AG04449 (cell line): ENCODE measurements around the gene MED29.

Experiments used
- CTCF ChIA-PET: fragments of 350-600 bp; formaldehyde crosslinking; extraction: SDS; loops from one replicate; lab custom pipeline; 2021; ENCODE audit warnings: antibody characterized with exemption; lab: Yijun Ruan, JAX
- POLR2A ChIA-PET: fragments of 400-600, 350-600 bp; formaldehyde crosslinking; extraction: SDS; loops from one replicate; lab custom pipeline; 2020; ENCODE audit warnings: antibody characterized with exemption, inconsistent platforms; lab: Yijun Ruan, JAX
- DNase-seq: peaks from one replicate; pipeline ENCODE4 v3.0.0-alpha.2; 2010; ENCODE audit warnings: low read depth, low spot score
- H3K4me3 ChIP-seq: 2 replicates; pipeline ENCODE4 v1.5.1; 2011; ENCODE audit warnings: low read depth, mild to moderate bottlenecking, control low read depth, low read length
- CTCF ChIP-seq: IDR thresholded peaks from one replicate; pipeline ENCODE4 v1.5.1; 2011; ENCODE audit warnings: mild to moderate bottlenecking, moderate library complexity, low read length, control low read depth, inconsistent platforms; ENCODE audit not compliant: insufficient read depth; ENCODE audit errors: missing control alignments

Gene MED29

GRCh38 chr19:39416152-39417120 lies 25.3 kb downstream of the MED29 start:
- no peak for DNase-seq
- H3K4me3 ChIP-seq, result no peak overlapping the region; the same call in 1 of the 2 replicates
- ChIA-PET POLR2A (interaction anchor here (4.4 kb wide), 1 partner anchor 19 kb away, joined by 31 read pairs; the partner anchor contains the start of gene RPS16), CTCF (interaction anchor here (1.4 to 4.4 kb wide), 4 partner anchors 11 to 19 kb away, joined by 4 to 26 read pairs (median 11); partner anchors contain the start of gene RPS16)
- TF ChIP-seq CTCF, result no peak

GRCh38 chr19:39417463-39418181 lies 26.4 kb downstream of the MED29 start:
- TF ChIP-seq CTCF, result no peak
- H3K4me3 ChIP-seq, result no peak overlapping the region
- ChIA-PET POLR2A (interaction anchor here (4.4 kb wide), 1 partner anchor 18 kb away, joined by 31 read pairs; the partner anchor contains the start of gene RPS16), CTCF (interaction anchor here (1.5 to 4.4 kb wide), 4 partner anchors 10 to 20 kb away, joined by 3 to 26 read pairs (median 12); no protein-coding TSS in a partner anchor)
- DNase-seq, result no peak

GRCh38 chr19:39419003-39419402 lies 27.8 kb downstream of the MED29 start:
- ChIA-PET POLR2A (interaction anchor here (0.8 kb wide), 1 partner anchor 17 kb away, joined by 3 read pairs; the partner anchor contains the start of gene RPS16), CTCF (interaction anchor here (0.9 to 3.5 kb wide), 5 partner anchors 9 to 22 kb away, joined by 3 to 20 read pairs (median 3); partner anchors contain the start of gene RPS16)
- DNase-seq, result no peak
- no peak for TF ChIP-seq CTCF
- no peak overlapping the region for H3K4me3 ChIP-seq

GRCh38 chr19:39420769-39421168 lies 29.6 kb downstream of the MED29 start:
- POLR2A ChIA-PET, result interaction anchor here (0.9 to 1.9 kb wide), 4 partner anchors 8 to 78 kb away, joined by 3 to 7 read pairs (median 5); partner anchors contain the start of genes RPS16 and SAMD4B
- DNase-seq, result no peak
- CTCF ChIA-PET, result interaction anchor here (0.9 to 3.5 kb wide), 2 partner anchors 9 to 24 kb away, joined by 3 to 20 read pairs; partner anchors contain the start of gene PLEKHG2
- H3K4me3 ChIP-seq, result no peak overlapping the region
- no peak for TF ChIP-seq CTCF

GRCh38 chr19:39422020-39422419 lies 30.8 kb downstream of the MED29 start:
- TF ChIP-seq CTCF, result no peak
- POLR2A ChIA-PET, result no interaction called here
- no peak for DNase-seq
- no peak overlapping the region for H3K4me3 ChIP-seq
- CTCF ChIA-PET, result no interaction called here
